PC-9 (cell line): ENCODE results near the gene SPINK8. TPM values are rescaled to one million over a fixed set of nuclear protein-coding genes. Genes with fewer than 3 reads are reported as not detected.
A peak's percentile ranks its signal among the peaks of the same experiment; 100 is the strongest.

ENCODE experiments used
- BruUV-seq: library from RNA; stranded (reverse); fragments of 400-500 nt; replicated peaks from 2 replicates; lab custom pipeline; 2021; lab: Mats Ljungman, UMichigan
- CTCF ChIA-PET: fragments of 300-600 bp; sonication (Branson Sonifier 250); formaldehyde crosslinking; loops from one replicate; lab custom pipeline; 2022; ENCODE audit warnings: antibody characterized with exemption; lab: Charles Lee
- POLR2A ChIA-PET: fragments of 300-600 bp; sonication (Branson Sonifier 250); formaldehyde crosslinking; loops from one replicate; lab custom pipeline; 2022; ENCODE audit warnings: antibody characterized with exemption; ENCODE audit not compliant: unreplicated experiment; lab: Charles Lee
- DNase-seq, 2 experiments: peaks; one replicate each; pipeline versions ENCODE4 v3.0.0 to v3.0.0-alpha.2; 2015 to 2022; ENCODE audit warnings: mixed read lengths in 1 of 2
- H2AFZ ChIP-seq: fragments of 200-600 bp; sonication (generic); 2 replicates; pipeline ENCODE4 v1.8.1; 2017; ENCODE audit warnings: antibody characterized with exemption
- H3F3A ChIP-seq: fragments of 200-600 bp; sonication (generic); 2 replicates; pipeline ENCODE4 v1.8.1; 2017; ENCODE audit warnings: antibody characterized with exemption, mild to moderate bottlenecking, low read depth; ENCODE audit not compliant: insufficient read depth
- H3K27ac ChIP-seq: fragments of 200-600 bp; sonication (generic); 2 replicates; pipeline ENCODE4 v1.6.1; 2016; ENCODE audit warnings: mixed run types
- H3K27me3 ChIP-seq: fragments of 200-600 bp; sonication (generic); 2 replicates; pipeline ENCODE4 v1.6.1; 2016; ENCODE audit warnings: low read depth, mixed run types; ENCODE audit not compliant: insufficient read depth
- H3K36me3 ChIP-seq: fragments of 200-600 bp; sonication (generic); 2 replicates; pipeline ENCODE4 v1.6.1; 2016; ENCODE audit warnings: low read depth, mixed run types
- H3K4me1 ChIP-seq: fragments of 200-600 bp; sonication (generic); replicated peaks from 2 replicates; pipeline ENCODE4 v1.6.1; 2016; ENCODE audit warnings: mixed run types; ENCODE audit not compliant: insufficient read depth
- H3K4me2 ChIP-seq: fragments of 200-600 bp; sonication (generic); 2 replicates; pipeline ENCODE4 v1.6.1; 2017; ENCODE audit warnings: mixed run types
- H3K4me3 ChIP-seq: fragments of 200-600 bp; sonication (generic); 2 replicates; pipeline ENCODE4 v1.6.1; 2016; ENCODE audit warnings: mixed run types
- H3K79me2 ChIP-seq: fragments of 200-600 bp; sonication (generic); 2 replicates; pipeline ENCODE4 v1.6.1; 2017; ENCODE audit warnings: low read depth, mixed run types
- H3K9me2 ChIP-seq: fragments of 200-600 bp; sonication (generic); 2 replicates; pipeline ENCODE4 v1.8.1; 2017; ENCODE audit warnings: mild to moderate bottlenecking; ENCODE audit not compliant: insufficient read depth
- H3K9me3 ChIP-seq: fragments of 200-600 bp; sonication (generic); 2 replicates; pipeline ENCODE4 v1.8.1; 2016; ENCODE audit warnings: low read depth; ENCODE audit not compliant: insufficient read depth
- H4K20me1 ChIP-seq: fragments of 200-600 bp; sonication (generic); 2 replicates; pipeline ENCODE4 v1.8.1; 2017; ENCODE audit not compliant: insufficient read depth
- CTCF ChIP-seq: fragments of 200-600 bp; sonication (generic); conservative IDR thresholded peaks from 2 replicates; pipeline ENCODE4 v1.6.1; 2017; ENCODE audit warnings: mixed run types, antibody characterized with exemption, mild to moderate bottlenecking, moderate library complexity
- EZH2 ChIP-seq: fragments of 200-600 bp; sonication (generic); IDR thresholded peaks from 2 replicates; pipeline ENCODE4 v1.8.0; 2017; ENCODE audit warnings: antibody characterized with exemption, low read depth
- intact Hi-C: fragments of 100-400 bp; cut with micrococcal nuclease; formaldehyde crosslinking; loops from one replicate; pipeline ENCODE4 v1.10.0; 2022; ENCODE audit not compliant: unreplicated experiment
- total RNA-seq: library from RNA; stranded (reverse); gene quantifications from 2 replicates; pipeline ENCODE4 v1.2.3, GENCODE V29; 2021

SPINK8 gene
- total RNA-seq, 1 experiment from 2014 or later = not detected

GRCh38 chr3:48301800-48302166, 31.7 kb downstream of the SPINK8 start:
- CTCF ChIA-PET = no interaction called here
- DNase-seq = peak; percentile 31 to 57
- H3K4me1 ChIP-seq = peaks cover 12% of the 10 kb centered on the region
- no TSS peak for BruUV-seq
- H3K36me3 ChIP-seq = 0 out of 2 replicates have a peak, but pooled peaks cover under 1% of the 10 kb centered on the region
- intact Hi-C loops = loop anchor here (10.0 kb wide), 1 partner anchor 133 kb away; the partner anchor contains the start of gene PLXNB1
- POLR2A ChIA-PET = no interaction called here
- H3K4me2 ChIP-seq = peak overlapping the region; percentile 96
- peaks cover 17% of the 10 kb centered on the region; the same call in 1 of the 2 replicates for H3F3A ChIP-seq
- no peaks in the 10 kb centered on the region for H3K9me2 ChIP-seq
- H3K27ac ChIP-seq = peak overlapping the region; percentile 90
- H3K9me3 ChIP-seq = no peaks in the 10 kb centered on the region
- H3K27me3 ChIP-seq = no peaks in the 10 kb centered on the region
- TF ChIP-seq EZH2 (no peak), CTCF (no peak)
- no peaks in the 10 kb centered on the region for H4K20me1 ChIP-seq
- H3K4me3 ChIP-seq = peak overlapping the region; percentile 71
- H3K79me2 ChIP-seq = peaks cover 22% of the 10 kb centered on the region
- peak overlapping the region; percentile 99 for H2AFZ ChIP-seq

GRCh38 chr3:48301020-48301799, 32.3 kb downstream of the SPINK8 start, which contains the start of gene NME6:
Gene NME6, minus strand, starts transcription at chr3:48301367.
- H3K4me1 ChIP-seq = peaks cover 12% of the 10 kb centered on the region
- H3K4me3 ChIP-seq = peak within 1 kb of the TSS; percentile 71
- no peaks in the 10 kb centered on the region for H3K9me3 ChIP-seq
- H3K27ac ChIP-seq = peak within 1 kb of the TSS; percentile 90
- H3K36me3 ChIP-seq = 0 out of 2 replicates have a peak, but pooled peaks cover 4% of the 10 kb centered on the region
- peak; percentile 76 to 94 for DNase-seq
- intact Hi-C loops = loop anchor here (10.0 kb wide), 1 partner anchor 134 kb away; the partner anchor contains the start of gene PLXNB1
- no peaks in the 10 kb centered on the region for H3K9me2 ChIP-seq
- peak within 1 kb of the TSS; percentile 99 for H2AFZ ChIP-seq
- H3K4me2 ChIP-seq = peak within 1 kb of the TSS; percentile 96
- BruUV-seq = TSS peak; percentile 88
- CTCF ChIA-PET = interaction anchor here (0.6 kb wide), 1 partner anchor 57 kb away, joined by 3 read pairs; no protein-coding TSS in a partner anchor
- no peak for TF ChIP-seq CTCF
- no peak for TF ChIP-seq EZH2
- H4K20me1 ChIP-seq = no peaks in the 10 kb centered on the region
- H3F3A ChIP-seq = peaks cover 17% of the 10 kb centered on the region; the same call in 1 of the 2 replicates
- POLR2A ChIA-PET = no interaction called here
- peaks cover 22% of the 10 kb centered on the region for H3K79me2 ChIP-seq
- H3K27me3 ChIP-seq = no peaks in the 10 kb centered on the region

GRCh38 chr3:48299746-48300712, 33.4 kb downstream of the SPINK8 start:
- Histone ChIP-seq H3K9me3 (no peaks in the 10 kb centered on the region), H4K20me1 (no peaks in the 10 kb centered on the region), H3K27ac (peak overlapping the region; percentile 90; the same call in 1 of the 2 replicates), H3K9me2 (no peaks in the 10 kb centered on the region), H3K36me3 (0 out of 2 replicates have a peak, but pooled peaks cover 4% of the 10 kb centered on the region), H3K4me2 (peak overlapping the region; percentile 96), H3K4me3 (peak overlapping the region; percentile 71), H3K79me2 (peaks cover 22% of the 10 kb centered on the region), H2AFZ (peak overlapping the region; percentile 99), H3F3A (peaks cover 17% of the 10 kb centered on the region; the same call in 1 of the 2 replicates), H3K4me1 (peaks cover 12% of the 10 kb centered on the region), H3K27me3 (no peaks in the 10 kb centered on the region)
- DNase-seq = no peak
- intact Hi-C loops = loop anchor here (10.0 kb wide), 1 partner anchor 135 kb away; the partner anchor contains the start of gene PLXNB1
- no peak for TF ChIP-seq EZH2
- no peak for TF ChIP-seq CTCF
- ChIA-PET POLR2A (interaction anchor here (0.6 kb wide), 2 partner anchors 91 to 1072 kb away, joined by 3 read pairs; no protein-coding TSS in a partner anchor), CTCF (interaction anchor here (0.6 kb wide), 1 partner anchor 22 kb away, joined by 4 read pairs; no protein-coding TSS in a partner anchor)
- BruUV-seq = TSS peak; percentile 67
